ENCODE results near the gene STARD7. TPM values are rescaled to one million over a fixed set of nuclear protein-coding genes. Genes with fewer than 3 reads are reported as not detected.

STARD7 gene
- total and polyA plus RNA-seq, 2 of the 13 experiments (the other 11 are each of a cell fraction or from before 2014, with no cell fraction given): 88.2 to 300 TPM

- TF ChIP-seq HMGXB3 (CRISPR knock-in tag; IDR thresholded peaks at IDR 0.05; ENCODE audit: borderline replicate concordance) (no peak), MIER2 (CRISPR knock-in tag; IDR thresholded peaks at IDR 0.05) (no peak), HNF1B (CRISPR knock-in tag; IDR thresholded peaks at IDR 0.05) (no peak), ZNF780A (CRISPR knock-in tag; IDR thresholded peaks at IDR 0.05) (no peak), ZNF343 (CRISPR knock-in tag; IDR thresholded peaks at IDR 0.05) (no peak), ZC3H4 (CRISPR knock-in tag; IDR thresholded peaks at IDR 0.05; ENCODE audit: borderline replicate concordance) (no peak), PLRG1 (conservative IDR thresholded peaks at IDR 0.05) (no peak), ZNF121 (CRISPR knock-in tag; IDR thresholded peaks at IDR 0.05) (no peak), BHLHE40 (IDR thresholded peaks at IDR 0.05; ENCODE audit: low read length) (no peak), ZNF501 (CRISPR knock-in tag; IDR thresholded peaks at IDR 0.05) (no peak), ZNF652 (CRISPR knock-in tag; IDR thresholded peaks at IDR 0.05; ENCODE audit: borderline replicate concordance, low read depth) (no peak), ARNTL (CRISPR knock-in tag; IDR thresholded peaks at IDR 0.05) (no peak), ZNF350 (CRISPR knock-in tag; IDR thresholded peaks at IDR 0.05; ENCODE audit: borderline replicate concordance, low read depth) (no peak), MAF1 (CRISPR knock-in tag; IDR thresholded peaks at IDR 0.05; ENCODE audit: borderline replicate concordance) (no peak)
These were observed 24.8 kb upstream of the STARD7 start (continued) for GRCh38 chr2:96233436-96233835.
